ENCODE measurements around the gene DOCK2. TPM values are rescaled to one million over a fixed set of nuclear protein-coding genes. Genes with fewer than 3 reads are reported as not detected.

Gene DOCK2
- total RNA-seq, 3 donors from 2014 or later: 13.4 to 43.8 (median 19.8) TPM

GRCh38 chr5:169847519-169847918 is 210.4 kb downstream of the DOCK2 start:
- Histone ChIP-seq H3K27me3 (no peaks in the 10 kb centered on the region), H3K4me3 (no peak overlapping the region), H3K27ac (no peak overlapping the region), H3K9me3 (peaks cover 10 to 13% of the 10 kb centered on the region in 2 donors), H3K4me1 (no peaks in the 10 kb centered on the region), H3K36me3 (no peaks in the 10 kb centered on the region)
- TF ChIP-seq POLR2AphosphoS5 (IDR thresholded peaks at IDR 0.05): no peak
- TF ChIP-seq, protein P1, sequence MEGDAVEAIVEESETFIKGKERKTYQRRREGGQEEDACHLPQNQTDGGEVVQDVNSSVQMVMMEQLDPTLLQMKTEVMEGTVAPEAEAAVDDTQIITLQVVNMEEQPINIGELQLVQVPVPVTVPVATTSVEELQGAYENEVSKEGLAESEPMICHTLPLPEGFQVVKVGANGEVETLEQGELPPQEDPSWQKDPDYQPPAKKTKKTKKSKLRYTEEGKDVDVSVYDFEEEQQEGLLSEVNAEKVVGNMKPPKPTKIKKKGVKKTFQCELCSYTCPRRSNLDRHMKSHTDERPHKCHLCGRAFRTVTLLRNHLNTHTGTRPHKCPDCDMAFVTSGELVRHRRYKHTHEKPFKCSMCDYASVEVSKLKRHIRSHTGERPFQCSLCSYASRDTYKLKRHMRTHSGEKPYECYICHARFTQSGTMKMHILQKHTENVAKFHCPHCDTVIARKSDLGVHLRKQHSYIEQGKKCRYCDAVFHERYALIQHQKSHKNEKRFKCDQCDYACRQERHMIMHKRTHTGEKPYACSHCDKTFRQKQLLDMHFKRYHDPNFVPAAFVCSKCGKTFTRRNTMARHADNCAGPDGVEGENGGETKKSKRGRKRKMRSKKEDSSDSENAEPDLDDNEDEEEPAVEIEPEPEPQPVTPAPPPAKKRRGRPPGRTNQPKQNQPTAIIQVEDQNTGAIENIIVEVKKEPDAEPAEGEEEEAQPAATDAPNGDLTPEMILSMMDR (IDR thresholded peaks at IDR 0.05): no peak
- no peak for TF ChIP-seq POLR2A (IDR thresholded peaks at IDR 0.05)
- DNase-seq (ENCODE audit: low spot score in 2 of 2): no peak
- intact Hi-C loops (cut with DNase I; ENCODE audit: low total_unique reads): no loop called here

GRCh38 chr5:169848271-169848670 is 211.2 kb downstream of the DOCK2 start:
- H3K9me3 ChIP-seq: peaks cover 10 to 13% of the 10 kb centered on the region in 2 donors
- H3K27ac ChIP-seq: no peak overlapping the region
- no peaks in the 10 kb centered on the region for H3K4me1 ChIP-seq
- H3K36me3 ChIP-seq: no peaks in the 10 kb centered on the region
- DNase-seq (ENCODE audit: low spot score in 2 of 2): no peak
- intact Hi-C loops (cut with DNase I; ENCODE audit: low total_unique reads): no loop called here
- H3K4me3 ChIP-seq: no peak overlapping the region
- no peaks in the 10 kb centered on the region for H3K27me3 ChIP-seq
- TF ChIP-seq, protein P1 (IDR thresholded peaks at IDR 0.05): no peak
- TF ChIP-seq POLR2A (IDR thresholded peaks at IDR 0.05) (no peak), POLR2AphosphoS5 (IDR thresholded peaks at IDR 0.05) (no peak)

DNA sequence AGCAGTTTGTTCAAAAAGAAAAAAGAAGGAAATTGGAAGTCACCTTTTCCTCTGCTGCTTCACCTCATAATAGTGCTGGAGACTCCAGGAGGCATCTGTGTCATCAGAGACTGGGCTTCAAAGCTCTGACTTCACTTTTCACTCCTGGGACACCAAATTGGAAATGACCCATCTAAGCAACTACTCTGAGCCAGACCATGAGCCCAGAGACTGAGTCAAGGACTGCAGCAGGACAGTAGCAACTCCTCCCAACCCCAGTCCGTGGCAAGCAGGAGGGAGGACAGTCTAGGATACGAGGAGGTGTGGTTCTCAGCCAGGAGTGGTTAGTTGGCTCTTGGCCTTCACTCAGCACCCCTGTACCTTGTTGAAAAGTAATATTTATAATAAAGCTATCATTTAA is 211.7 kb downstream of the DOCK2 start:
- Histone ChIP-seq H3K9me3 (peaks cover 10 to 13% of the 10 kb centered on the region in 2 donors), H3K27ac (no peak overlapping the region), H3K27me3 (no peaks in the 10 kb centered on the region), H3K4me1 (no peaks in the 10 kb centered on the region), H3K4me3 (no peak overlapping the region), H3K36me3 (no peaks in the 10 kb centered on the region)
- TF ChIP-seq POLR2AphosphoS5 (IDR thresholded peaks at IDR 0.05) (no peak), POLR2A (IDR thresholded peaks at IDR 0.05) (no peak)
- TF ChIP-seq, protein P1 (IDR thresholded peaks at IDR 0.05): no peak
- intact Hi-C loops (cut with DNase I; ENCODE audit: low total_unique reads): no loop called here
- no peak for DNase-seq (ENCODE audit: low spot score in 2 of 2)

DNA sequence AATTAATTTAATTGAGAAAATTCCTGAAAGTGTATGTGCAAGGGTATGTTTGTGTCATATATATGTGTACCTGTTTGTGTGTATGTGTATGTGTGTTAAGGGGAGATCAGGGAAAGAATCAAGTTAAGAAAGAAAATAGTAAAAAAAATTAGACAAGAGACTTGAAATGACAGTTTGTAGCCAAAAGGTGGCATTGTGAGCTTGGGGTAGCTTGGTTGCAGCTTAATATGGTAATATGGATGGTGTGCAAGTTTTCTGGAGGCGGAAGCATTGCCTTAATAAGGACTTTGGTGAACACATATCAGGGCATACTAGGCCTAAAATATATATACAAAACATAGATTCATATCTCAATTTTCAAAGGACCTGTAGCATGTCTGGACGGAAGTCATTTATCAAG is 213.3 kb downstream of the DOCK2 start:
- Histone ChIP-seq H3K36me3 (no peaks in the 10 kb centered on the region), H3K9me3 (peaks cover 10 to 13% of the 10 kb centered on the region in 2 donors), H3K27ac (no peak overlapping the region), H3K4me1 (no peaks in the 10 kb centered on the region), H3K27me3 (no peaks in the 10 kb centered on the region), H3K4me3 (no peak overlapping the region)
- intact Hi-C loops (cut with DNase I; ENCODE audit: low total_unique reads): no loop called here
- no peak for DNase-seq (ENCODE audit: low spot score in 2 of 2)
- TF ChIP-seq, protein P1 (IDR thresholded peaks at IDR 0.05): no peak
- TF ChIP-seq POLR2A (IDR thresholded peaks at IDR 0.05): no peak
- TF ChIP-seq POLR2AphosphoS5 (IDR thresholded peaks at IDR 0.05): no peak

- no peaks in the 10 kb centered on the region for H3K36me3 ChIP-seq
- H3K4me3 ChIP-seq: no peak overlapping the region
- TF ChIP-seq POLR2A (IDR thresholded peaks at IDR 0.05) (no peak), POLR2AphosphoS5 (IDR thresholded peaks at IDR 0.05) (no peak)
- TF ChIP-seq, protein P1 (IDR thresholded peaks at IDR 0.05): no peak
- no peak for DNase-seq (ENCODE audit: low spot score in 2 of 2)
- no peak overlapping the region for H3K27ac ChIP-seq
- peaks cover 10 to 13% of the 10 kb centered on the region in 2 donors for H3K9me3 ChIP-seq
- no peaks in the 10 kb centered on the region for H3K27me3 ChIP-seq
- no peaks in the 10 kb centered on the region for H3K4me1 ChIP-seq
- intact Hi-C loops (cut with DNase I; ENCODE audit: low total_unique reads): no loop called here
Observed at GRCh38 chr5:169851321-169851850, 214.3 kb downstream of the DOCK2 start.
